GM12878 (cell line): ENCODE measurements around the gene NTN1. TPM values are rescaled to one million over a fixed set of nuclear protein-coding genes. Genes with fewer than 3 reads are reported as not detected.

Experiments
- ATAC-seq: fragments of 200-7000 bp; cut with Tn5 transposase; 3 replicates; pipeline ENCODE4 v1.9.1; 2020; ENCODE audit warnings: mild to moderate bottlenecking, moderate library complexity
- BruUV-seq: library from RNA; stranded (reverse); fragments of 400-500 nt; replicated peaks from 2 replicates; lab custom pipeline; 2021; lab: Mats Ljungman, UMichigan
- CTCF ChIA-PET: fragments of 300-600 bp; sonication (Branson Sonifier 250); formaldehyde crosslinking; extraction: SDS; loops from one replicate; lab custom pipeline; 2021; ENCODE audit warnings: inconsistent platforms; lab: Yijun Ruan, JAX
- POLR2A ChIA-PET: fragments of 350-600 bp; formaldehyde crosslinking; extraction: SDS; loops from one replicate; lab custom pipeline; 2021; ENCODE audit warnings: inconsistent platforms; lab: Charles Lee
- RAD21 ChIA-PET: fragments of 300-600 bp; sonication (Branson Sonifier 250); formaldehyde crosslinking; loops from one replicate; lab custom pipeline; 2023; ENCODE audit warnings: antibody characterized with exemption; ENCODE audit not compliant: unreplicated experiment; lab: Charles Lee
- SMC1A ChIA-PET: fragments of 300-600 bp; sonication (Branson Sonifier 250); formaldehyde crosslinking; loops from one replicate; lab custom pipeline; 2023; ENCODE audit not compliant: unreplicated experiment, uncharacterized antibody; lab: Charles Lee
- DNase-seq: peaks from one replicate; pipeline ENCODE4 v3.0.0-alpha.2; 2011; ENCODE audit warnings: low read depth, low spot score
- FAIRE-seq: peaks from 3 replicates; lab custom pipeline; 2011; peaks lifted over from hg19 to GRCh38; lab: Jason Lieb, UNC
- H2AFZ ChIP-seq: 2 replicates; pipeline ENCODE4 v1.6.0; 2011; ENCODE audit warnings: low read depth, low read length, control low read depth; ENCODE audit not compliant: control insufficient read depth
- H3K27ac ChIP-seq: 2 replicates; pipeline ENCODE4 v1.5.1; 2011; ENCODE audit warnings: control low read depth; ENCODE audit not compliant: control insufficient read depth, insufficient read depth
- H3K27me3 ChIP-seq, 2 experiments: replicated peaks in 1 of 2; 2 replicates each; pipeline versions ENCODE4 v1.6.0 to v1.6.1; 2011; ENCODE audit warnings: low read length in 1 of 2; ENCODE audit not compliant: control insufficient read depth in 2 of 2, insufficient read depth in 2 of 2
- H3K36me3 ChIP-seq, 2 experiments: 2 replicates each; pipeline ENCODE4 v1.5.1; 2011; ENCODE audit warnings: low read length in 1 of 2; ENCODE audit not compliant: control insufficient read depth in 2 of 2, insufficient read depth in 2 of 2
- H3K4me1 ChIP-seq: 2 replicates; pipeline ENCODE4 v1.6.1; 2011; ENCODE audit warnings: mild to moderate bottlenecking, low read length, moderate library complexity, mixed read lengths; ENCODE audit not compliant: control insufficient read depth, insufficient read depth
- H3K4me2 ChIP-seq: 2 replicates; pipeline ENCODE4 v1.6.0; 2011; ENCODE audit warnings: control low read depth; ENCODE audit not compliant: control insufficient read depth, insufficient read depth
- H3K4me3 ChIP-seq: fragments of 200-600 bp; sonication (generic); 2 replicates; pipeline ENCODE4 v1.5.1; 2016
- H3K79me2 ChIP-seq: 2 replicates; pipeline ENCODE4 v1.6.0; 2011; ENCODE audit warnings: low read length; ENCODE audit not compliant: control insufficient read depth, insufficient read depth
- H3K9ac ChIP-seq: 2 replicates; pipeline ENCODE4 v1.8.0; 2011; ENCODE audit warnings: low read length, control low read depth, mixed read lengths; ENCODE audit not compliant: control insufficient read depth, insufficient read depth
- H3K9me3 ChIP-seq: replicated peaks from 3 replicates; pipeline ENCODE4 v1.5.1; 2011; ENCODE audit warnings: mild to moderate bottlenecking, low read length; ENCODE audit not compliant: control insufficient read depth, insufficient read depth
- H4K20me1 ChIP-seq: 2 replicates; pipeline ENCODE4 v1.6.0; 2011; ENCODE audit not compliant: control insufficient read depth, insufficient read depth
- BRCA1 ChIP-seq: IDR thresholded peaks from 2 replicates; pipeline ENCODE4 v1.6.1; 2011; ENCODE audit warnings: low read depth, low read length, improper control_type of control experiment
- EZH2 ChIP-seq: IDR thresholded peaks from 2 replicates; pipeline ENCODE4 v1.6.1; 2012; ENCODE audit warnings: low read depth, mild to moderate bottlenecking, control low read depth, inconsistent platforms, low read length, borderline replicate concordance; ENCODE audit not compliant: control insufficient read depth
- RAD51 ChIP-seq: fragments of 450-650 bp; IDR thresholded peaks from 2 replicates; pipeline ENCODE4 v1.6.1; 2016; ENCODE audit warnings: moderate library complexity, mild to moderate bottlenecking, inconsistent platforms
- SMAD5 ChIP-seq: IDR thresholded peaks from 2 replicates; pipeline ENCODE4 v1.6.1; 2016; ENCODE audit warnings: antibody characterized with exemption, low read depth
- SPI1 ChIP-seq: IDR thresholded peaks from 2 replicates; pipeline ENCODE4 v1.6.1; 2011; ENCODE audit warnings: low read depth, mild to moderate bottlenecking, low read length, moderate library complexity, borderline replicate concordance; ENCODE audit not compliant: insufficient read depth
- SREBF2 ChIP-seq: IDR thresholded peaks from 2 replicates; pipeline ENCODE4 v1.6.1; 2012; ENCODE audit warnings: mild to moderate bottlenecking, low read length
- SUPT20H ChIP-seq: IDR thresholded peaks from 2 replicates; pipeline ENCODE4 v1.6.1; 2011; ENCODE audit warnings: low read depth, mild to moderate bottlenecking, low read length, moderate library complexity, borderline replicate concordance; ENCODE audit not compliant: control insufficient read depth
- TBL1XR1 ChIP-seq: IDR thresholded peaks from 2 replicates; pipeline ENCODE4 v1.6.1; 2012; ENCODE audit warnings: low read depth, low read length, improper control_type of control experiment
- ZSCAN29 ChIP-seq: fragments of 450-650 bp; IDR thresholded peaks from 2 replicates; pipeline ENCODE4 v1.6.1; 2017; ENCODE audit warnings: mild to moderate bottlenecking, moderate library complexity
- WGBS: methylation state at CpG from one replicate; pipeline ENCODE4 v1.1.6; 2016; ENCODE audit warnings: low lambda C conversion rate; ENCODE audit not compliant: insufficient replicate concordance, insufficient coverage; ENCODE audit errors: missing lambda C conversion rate; 5-methylcytosine and 5-hydroxymethylcytosine counted together
- in situ Hi-C: fragments of 300-500 bp; cut with MboI; formaldehyde crosslinking; loops from 9 replicates; pipeline ENCODE4 v1.14.3; 2018; ENCODE audit warnings: mixed read lengths
- intact Hi-C: fragments of 100-400 bp; cut with micrococcal nuclease; formaldehyde crosslinking; loops from one replicate; pipeline ENCODE4 v1.14.2; 2022; ENCODE audit not compliant: unreplicated experiment
- polyA plus RNA-seq, 11 experiments: library from polyadenylated mRNA; depleted of rRNA in 4 of 11; unstranded in 6 of 11; stranded (reverse) in 5 of 11; fragments of >200 nt; fragmentation: Nextera tagmentation in 4 of 11; fragmentation: Illumina TruSeq in 1 of 11; extraction: Ambion mirVana in 4 of 11; extraction: Trizol in 1 of 11; gene quantifications; 1 replicate in 1 of 11; 2 replicates in 10 of 11; pipeline versions ENCODE4 v1.2.1 to v1.2.3, GENCODE V29; 2011 to 2016; ENCODE audit warnings: inconsistent platforms in 2 of 11, missing spikeins in 2 of 11, low read depth in 1 of 11
- total RNA-seq, 4 experiments: library from RNA; depleted of rRNA in 3 of 4; stranded (reverse); fragments of >200 nt in 3 of 4; fragmentation: Illumina TruSeq in 1 of 4; extraction: Trizol in 1 of 4; gene quantifications; 2 replicates each; pipeline versions ENCODE4 v1.2.1 to v1.2.3, GENCODE V29; 2013 to 2021
- TF ChIP-seq, protein P1 (sequence below): fragments of 450-650 bp; IDR thresholded peaks from 2 replicates; pipeline ENCODE4 v1.6.1; 2017; ENCODE audit warnings: mild to moderate bottlenecking
- TF ChIP-seq, protein P2 (sequence below): fragments of 450-650 bp; IDR thresholded peaks from 2 replicates; pipeline ENCODE4 v1.6.1; 2017; ENCODE audit warnings: low read depth, mild to moderate bottlenecking, moderate library complexity

Gene NTN1
- total and polyA plus RNA-seq, 10 of the 15 experiments (the other 5 are each of a cell fraction or from before 2014, with no cell fraction given) = 0.02 to 0.89 (median 0.35) TPM

DNA sequence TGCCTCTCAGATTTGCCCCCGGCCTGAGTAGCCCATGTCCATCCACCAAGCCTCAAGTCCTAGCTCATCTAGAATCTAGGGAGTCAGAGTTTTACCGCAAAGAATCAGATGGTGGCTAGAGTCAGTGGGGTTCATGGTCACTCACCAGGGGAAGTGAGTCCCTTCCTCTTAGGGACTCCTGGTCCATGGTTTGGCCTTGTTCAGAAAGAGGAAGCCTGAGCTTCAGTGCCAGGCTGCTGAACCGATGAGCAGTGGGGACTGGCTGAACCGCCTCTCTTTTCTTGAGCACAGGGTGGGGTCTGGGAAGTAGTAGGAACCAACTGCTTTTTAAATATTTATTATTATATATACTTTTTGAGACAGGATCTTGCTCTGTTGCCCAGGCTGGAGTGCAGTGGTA is 160.3 kb downstream of the NTN1 start:
- 25% methylated on average over 4 of the region's 4 CpGs for WGBS
- CTCF ChIA-PET = no interaction called here
- ATAC-seq (no peak), DNase-seq (no peak), FAIRE-seq (no peak)
- in situ Hi-C loops (no loop called here), intact Hi-C loops (no loop called here)
- no peaks in the 10 kb centered on the region for H3K4me1 ChIP-seq
- no peak overlapping the region for H3K9ac ChIP-seq
- SMC1A ChIA-PET = no interaction called here
- BruUV-seq = no TSS peak
- H3K27ac ChIP-seq = no peak overlapping the region
- RAD21 ChIA-PET = no interaction called here
- TF ChIP-seq EZH2 = no peak
- peak; percentile 5; the same call in 1 of the 2 replicates for TF ChIP-seq SPI1
- H3K9me3 ChIP-seq = no peaks in the 10 kb centered on the region
- no peaks in the 10 kb centered on the region; a peak in 1 of 4 replicates for H3K27me3 ChIP-seq
- H3K36me3 ChIP-seq = no peaks in the 10 kb centered on the region
- H3K79me2 ChIP-seq = no peaks in the 10 kb centered on the region
- no peak overlapping the region for H3K4me3 ChIP-seq
- POLR2A ChIA-PET = no interaction called here
- H2AFZ ChIP-seq = no peak overlapping the region
- no peaks in the 10 kb centered on the region; the same call in 1 of the 2 replicates for H4K20me1 ChIP-seq
- H3K4me2 ChIP-seq = no peak overlapping the region

DNA sequence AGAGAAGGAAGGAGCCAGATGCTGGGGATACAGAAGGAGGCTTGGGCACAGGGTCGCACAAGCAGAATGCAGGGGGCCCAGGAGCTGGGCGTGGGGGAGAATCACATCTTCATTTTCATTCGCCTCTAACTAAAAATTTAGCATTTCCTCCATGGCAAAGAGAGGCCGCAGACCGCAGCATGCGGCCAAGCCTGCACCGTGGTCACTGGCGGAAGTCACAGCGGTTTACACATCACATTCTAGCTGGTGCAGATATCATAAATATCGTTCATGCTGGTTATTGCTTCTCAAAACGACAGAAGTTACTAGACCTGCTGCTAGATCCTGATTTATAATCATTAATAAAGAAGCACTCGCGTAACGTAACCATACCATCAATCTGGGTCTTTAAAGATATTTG is 162.0 kb downstream of the NTN1 start:
- ChIA-PET CTCF (interaction anchor here (1.2 to 1.3 kb wide), 2 partner anchors 16 to 109 kb away, joined by 3 read pairs; no protein-coding TSS in a partner anchor), SMC1A (interaction anchor here (1.1 kb wide), 1 partner anchor 347 kb away, joined by 3 read pairs; no protein-coding TSS in a partner anchor), POLR2A (no interaction called here), RAD21 (no interaction called here)
- in situ Hi-C loops (no loop called here), intact Hi-C loops (no loop called here)
- Histone ChIP-seq H3K27me3 (no peaks in the 10 kb centered on the region; a peak in 1 of 4 replicates), H3K4me2 (no peak overlapping the region), H3K36me3 (no peaks in the 10 kb centered on the region), H2AFZ (no peak overlapping the region), H4K20me1 (no peaks in the 10 kb centered on the region), H3K9me3 (no peaks in the 10 kb centered on the region), H3K9ac (no peak overlapping the region), H3K4me3 (no peak overlapping the region), H3K4me1 (no peaks in the 10 kb centered on the region), H3K79me2 (no peaks in the 10 kb centered on the region), H3K27ac (no peak overlapping the region)
- DNase-seq (no peak), ATAC-seq (no peak), FAIRE-seq (no peak)
- 63% methylated on average over 14 of the region's 14 CpGs for WGBS
- no TSS peak for BruUV-seq
- TF ChIP-seq SREBF2 (no peak), SUPT20H (no peak), TBL1XR1 (no peak), SPI1 (no peak), BRCA1 (no peak), ZSCAN29 (no peak), RAD51 (no peak), SMAD5 (no peak)
- TF ChIP-seq, protein P1, sequence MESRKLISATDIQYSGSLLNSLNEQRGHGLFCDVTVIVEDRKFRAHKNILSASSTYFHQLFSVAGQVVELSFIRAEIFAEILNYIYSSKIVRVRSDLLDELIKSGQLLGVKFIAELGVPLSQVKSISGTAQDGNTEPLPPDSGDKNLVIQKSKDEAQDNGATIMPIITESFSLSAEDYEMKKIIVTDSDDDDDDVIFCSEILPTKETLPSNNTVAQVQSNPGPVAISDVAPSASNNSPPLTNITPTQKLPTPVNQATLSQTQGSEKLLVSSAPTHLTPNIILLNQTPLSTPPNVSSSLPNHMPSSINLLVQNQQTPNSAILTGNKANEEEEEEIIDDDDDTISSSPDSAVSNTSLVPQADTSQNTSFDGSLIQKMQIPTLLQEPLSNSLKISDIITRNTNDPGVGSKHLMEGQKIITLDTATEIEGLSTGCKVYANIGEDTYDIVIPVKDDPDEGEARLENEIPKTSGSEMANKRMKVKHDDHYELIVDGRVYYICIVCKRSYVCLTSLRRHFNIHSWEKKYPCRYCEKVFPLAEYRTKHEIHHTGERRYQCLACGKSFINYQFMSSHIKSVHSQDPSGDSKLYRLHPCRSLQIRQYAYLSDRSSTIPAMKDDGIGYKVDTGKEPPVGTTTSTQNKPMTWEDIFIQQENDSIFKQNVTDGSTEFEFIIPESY = no peak
- TF ChIP-seq, protein P2, sequence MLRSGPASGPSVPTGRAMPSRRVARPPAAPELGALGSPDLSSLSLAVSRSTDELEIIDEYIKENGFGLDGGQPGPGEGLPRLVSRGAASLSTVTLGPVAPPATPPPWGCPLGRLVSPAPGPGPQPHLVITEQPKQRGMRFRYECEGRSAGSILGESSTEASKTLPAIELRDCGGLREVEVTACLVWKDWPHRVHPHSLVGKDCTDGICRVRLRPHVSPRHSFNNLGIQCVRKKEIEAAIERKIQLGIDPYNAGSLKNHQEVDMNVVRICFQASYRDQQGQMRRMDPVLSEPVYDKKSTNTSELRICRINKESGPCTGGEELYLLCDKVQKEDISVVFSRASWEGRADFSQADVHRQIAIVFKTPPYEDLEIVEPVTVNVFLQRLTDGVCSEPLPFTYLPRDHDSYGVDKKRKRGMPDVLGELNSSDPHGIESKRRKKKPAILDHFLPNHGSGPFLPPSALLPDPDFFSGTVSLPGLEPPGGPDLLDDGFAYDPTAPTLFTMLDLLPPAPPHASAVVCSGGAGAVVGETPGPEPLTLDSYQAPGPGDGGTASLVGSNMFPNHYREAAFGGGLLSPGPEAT = no peak
